A172 (cell line): Measurements from ENCODE around the gene PTGER2. TPM values are rescaled to one million over a fixed set of nuclear protein-coding genes. Genes with fewer than 3 reads are reported as not detected.

ENCODE experiments used
- DNase-seq: peaks from one replicate; pipeline ENCODE4 v3.0.0-alpha.2; 2015; ENCODE audit warnings: low spot score
- total RNA-seq: library from RNA; depleted of rRNA; stranded (reverse); fragments of >200 nt; shearing (Covaris generic); gene quantifications from 2 replicates; pipeline ENCODE4 v1.2.3, GENCODE V29; 2014; rRNA removed

PTGER2 gene
- total RNA-seq, 1 experiment from 2014 or later = not detected

- DNase-seq = no peak
These were observed 56.4 kb downstream of the PTGER2 start for GRCh38 chr14:52370406-52370935.

GRCh38 chr14:52377940-52378339 lies 63.8 kb downstream of the PTGER2 start:
- DNase-seq = no peak

Other genes with a start within 250 kb of the PTGER2 start
- gene NID2, start 245.3 kb upstream of the PTGER2 start, total RNA-seq = not detected in 2 replicates
- not detected in 2 replicates for gene PTGDR, start 46.6 kb upstream of the PTGER2 start, total RNA-seq
- 4.5 and 5.4 TPM in 2 replicates for gene TXNDC16, start 238.2 kb downstream of the PTGER2 start, total RNA-seq
- 0.76 and 0.91 TPM in 2 replicates for gene GPR137C, start 238.5 kb downstream of the PTGER2 start, total RNA-seq